SK-N-SH (cell line): ENCODE data around the gene CNN2. TPM values are rescaled to one million over a fixed set of nuclear protein-coding genes. Genes with fewer than 3 reads are reported as not detected.
A peak's percentile ranks its signal among the peaks of the same experiment; 100 is the strongest.

ENCODE experiments used
- CTCF ChIA-PET: fragments of 300-600, 350-600 bp; formaldehyde crosslinking; extraction: SDS; loops from one replicate; lab custom pipeline; 2021; lab: Yijun Ruan, JAX
- POLR2A ChIA-PET: fragments of 350-600 bp; sonication (Branson Sonifier 250); formaldehyde crosslinking; extraction: SDS; loops from one replicate; lab custom pipeline; 2020; ENCODE audit warnings: antibody characterized with exemption, inconsistent platforms; lab: Yijun Ruan, JAX
- DNase-seq: peaks from one replicate; pipeline ENCODE4 v3.0.0; 2012
- H2AFZ ChIP-seq: fragments of 200-600 bp; sonication (generic); 2 replicates; pipeline ENCODE4 v1.8.1; 2016; ENCODE audit warnings: antibody characterized with exemption, mild to moderate bottlenecking, low read depth
- H3F3A ChIP-seq: fragments of 200-600 bp; sonication (generic); replicated peaks from 2 replicates; pipeline ENCODE3; 2016; ENCODE audit warnings: antibody characterized with exemption, mild to moderate bottlenecking; ENCODE audit not compliant: insufficient read depth
- H3K27ac ChIP-seq, 2 experiments: fragments of 200-500 bp in 1 of 2; fragments of 200-600 bp in 1 of 2; sonication (Bioruptor generic) in 1 of 2; sonication (generic), shearing (Covaris generic) in 1 of 2; 2 replicates each; pipeline versions ENCODE4 v1.5.1 to v1.6.1; 2014 to 2016; ENCODE audit warnings: low read depth in 2 of 2, inconsistent platforms in 1 of 2, low read length in 1 of 2, mild to moderate bottlenecking in 1 of 2, mixed read lengths in 1 of 2
- H3K27me3 ChIP-seq: fragments of 200-600 bp; sonication (generic), shearing (Covaris generic); 2 replicates; pipeline ENCODE4 v1.6.1; 2016; ENCODE audit warnings: mixed run types; ENCODE audit not compliant: insufficient read depth
- H3K36me3 ChIP-seq, 2 experiments: fragments of 200-500 bp in 1 of 2; fragments of 200-600 bp in 1 of 2; sonication (Bioruptor generic) in 1 of 2; sonication (generic) in 1 of 2; replicated peaks in 1 of 2; 2 replicates each; pipeline versions ENCODE3 to v1.5.1; 2014 to 2016; ENCODE audit warnings: low read length in 1 of 2, mild to moderate bottlenecking in 1 of 2; ENCODE audit not compliant: insufficient read depth in 2 of 2, control insufficient read depth in 1 of 2
- H3K4me1 ChIP-seq, 2 experiments: fragments of 200-500 bp in 1 of 2; fragments of 200-600 bp in 1 of 2; sonication (Bioruptor generic) in 1 of 2; sonication (generic), shearing (Covaris generic) in 1 of 2; 2 replicates each; pipeline versions ENCODE4 v1.5.1 to v1.6.1; 2014 to 2016; ENCODE audit warnings: low read depth in 1 of 2, low read length in 1 of 2, mixed run types in 1 of 2; ENCODE audit not compliant: insufficient read depth in 2 of 2, control insufficient read depth in 1 of 2
- H3K4me2 ChIP-seq: fragments of 200-600 bp; sonication (generic), shearing (Covaris generic); 2 replicates; pipeline ENCODE4 v1.6.1; 2017; ENCODE audit warnings: mixed run types
- H3K4me3 ChIP-seq, 2 experiments: fragments of 200-500 bp in 1 of 2; fragments of 200-600 bp in 1 of 2; sonication (Bioruptor generic) in 1 of 2; sonication (generic), shearing (Covaris generic) in 1 of 2; 2 replicates each; pipeline versions ENCODE4 v1.5.1 to v1.8.1; 2014 to 2016; ENCODE audit warnings: low read depth in 2 of 2, inconsistent platforms in 1 of 2, low read length in 1 of 2, mild to moderate bottlenecking in 1 of 2, mixed read lengths in 1 of 2, moderate library complexity in 1 of 2
- H3K79me2 ChIP-seq: fragments of 200-600 bp; sonication (generic); 2 replicates; pipeline ENCODE4 v1.8.1; 2017; ENCODE audit warnings: mild to moderate bottlenecking; ENCODE audit not compliant: insufficient read depth
- H3K9ac ChIP-seq: fragments of 200-600 bp; sonication (generic); 2 replicates; pipeline ENCODE4 v1.6.1; 2017; ENCODE audit warnings: mixed run types
- H3K9me2 ChIP-seq: fragments of 200-600 bp; sonication (generic); 2 replicates; pipeline ENCODE4 v1.6.1; 2017; ENCODE audit warnings: mixed run types
- H3K9me3 ChIP-seq: fragments of 200-600 bp; sonication (generic); 2 replicates; pipeline ENCODE4 v1.6.1; 2017; ENCODE audit warnings: mixed run types, mild to moderate bottlenecking, moderate library complexity
- H4K20me1 ChIP-seq: fragments of 200-600 bp; sonication (generic); 2 replicates; pipeline ENCODE4 v1.6.1; 2017; ENCODE audit warnings: mild to moderate bottlenecking, mixed run types; ENCODE audit not compliant: insufficient read depth
- CHD2 ChIP-seq: fragments of 150-350 bp; IDR thresholded peaks from 2 replicates; pipeline ENCODE4 v1.6.1; 2018; ENCODE audit warnings: low read length; ENCODE audit not compliant: partially characterized antibody
- EP300 ChIP-seq, 2 experiments: IDR thresholded peaks; 2 replicates each; pipeline versions ENCODE4 v1.4.0 to v1.6.1; 2012; ENCODE audit warnings: borderline replicate concordance in 1 of 2, low read depth in 1 of 2, low read length in 1 of 2
- FOSL2 ChIP-seq: IDR thresholded peaks from 2 replicates; pipeline ENCODE4 v1.4.0; 2012; ENCODE audit warnings: low read depth, mild to moderate bottlenecking, moderate library complexity, borderline replicate concordance
- JUND ChIP-seq: IDR thresholded peaks from 2 replicates; pipeline ENCODE4 v1.4.0; 2012
- MXI1 ChIP-seq: IDR thresholded peaks from 2 replicates; pipeline ENCODE4 v1.6.1; 2012; ENCODE audit warnings: mild to moderate bottlenecking, low read depth, low read length, improper control_type of control experiment
- NFIC ChIP-seq: IDR thresholded peaks from 2 replicates; pipeline ENCODE4 v1.4.0; 2012; ENCODE audit warnings: borderline replicate concordance
- NRF1 ChIP-seq: IDR thresholded peaks from 2 replicates; pipeline ENCODE4 v1.6.1; 2012; ENCODE audit warnings: low read depth, mild to moderate bottlenecking, low read length
- PBX3 ChIP-seq: IDR thresholded peaks from 2 replicates; pipeline ENCODE4; 2012
- POLR2AphosphoS5 ChIP-seq: IDR thresholded peaks from 2 replicates; pipeline ENCODE4 v1.6.1; 2012; ENCODE audit warnings: low read depth, low read length
- RAD21 ChIP-seq: IDR thresholded peaks from 2 replicates; pipeline ENCODE4 v1.6.1; 2012; ENCODE audit warnings: mild to moderate bottlenecking, low read length
- RCOR1 ChIP-seq: fragments of 150-350 bp; IDR thresholded peaks from 2 replicates; pipeline ENCODE4 v1.6.1; 2017; ENCODE audit warnings: antibody characterized with exemption, low read length
- RFX5 ChIP-seq: IDR thresholded peaks from 2 replicates; pipeline ENCODE4 v1.6.1; 2012; ENCODE audit warnings: mild to moderate bottlenecking, improper control_type of control experiment, low read length
- RXRA ChIP-seq: IDR thresholded peaks from 2 replicates; pipeline ENCODE4 v1.4.0; 2012; ENCODE audit warnings: low read depth, mild to moderate bottlenecking, borderline replicate concordance
- SMC3 ChIP-seq: IDR thresholded peaks from 2 replicates; pipeline ENCODE4 v1.6.1; 2012; ENCODE audit warnings: low read depth, low read length, improper control_type of control experiment
- WGBS: methylation state at CpG from one replicate; pipeline ENCODE4 v1.1.6; 2017; ENCODE audit warnings: low lambda C conversion rate; 5-methylcytosine and 5-hydroxymethylcytosine counted together
- polyA plus RNA-seq, 3 experiments: library from polyadenylated mRNA; depleted of rRNA; stranded (reverse); fragments of >200 nt; gene quantifications; 2 replicates each; pipeline ENCODE4 v1.2.3, GENCODE V29; 2012
- TF ChIP-seq, protein P1 (sequence below): IDR thresholded peaks from 2 replicates; pipeline ENCODE4 v1.4.0; 2012; ENCODE audit warnings: low read depth, borderline replicate concordance
- TF ChIP-seq, protein P2 (sequence below): fragments of 150-350 bp; IDR thresholded peaks from 2 replicates; pipeline ENCODE4 v1.6.1; 2017; ENCODE audit warnings: antibody characterized with exemption, low read length, low read depth, borderline replicate concordance
- TF ChIP-seq, protein P3 (sequence below): IDR thresholded peaks from 2 replicates; pipeline ENCODE4 v1.4.0; 2012; ENCODE audit warnings: low read depth
- TF ChIP-seq, protein P4 (sequence below): fragments of 200-600 bp; sonication (generic); IDR thresholded peaks from 2 replicates; pipeline ENCODE4 v1.6.1; 2017; ENCODE audit warnings: antibody characterized with exemption, mild to moderate bottlenecking, moderate library complexity

CNN2 gene
- polyA plus RNA-seq, 1 of the 3 experiments (the other 2 are of a cell fraction) = 279 TPM

DNA sequence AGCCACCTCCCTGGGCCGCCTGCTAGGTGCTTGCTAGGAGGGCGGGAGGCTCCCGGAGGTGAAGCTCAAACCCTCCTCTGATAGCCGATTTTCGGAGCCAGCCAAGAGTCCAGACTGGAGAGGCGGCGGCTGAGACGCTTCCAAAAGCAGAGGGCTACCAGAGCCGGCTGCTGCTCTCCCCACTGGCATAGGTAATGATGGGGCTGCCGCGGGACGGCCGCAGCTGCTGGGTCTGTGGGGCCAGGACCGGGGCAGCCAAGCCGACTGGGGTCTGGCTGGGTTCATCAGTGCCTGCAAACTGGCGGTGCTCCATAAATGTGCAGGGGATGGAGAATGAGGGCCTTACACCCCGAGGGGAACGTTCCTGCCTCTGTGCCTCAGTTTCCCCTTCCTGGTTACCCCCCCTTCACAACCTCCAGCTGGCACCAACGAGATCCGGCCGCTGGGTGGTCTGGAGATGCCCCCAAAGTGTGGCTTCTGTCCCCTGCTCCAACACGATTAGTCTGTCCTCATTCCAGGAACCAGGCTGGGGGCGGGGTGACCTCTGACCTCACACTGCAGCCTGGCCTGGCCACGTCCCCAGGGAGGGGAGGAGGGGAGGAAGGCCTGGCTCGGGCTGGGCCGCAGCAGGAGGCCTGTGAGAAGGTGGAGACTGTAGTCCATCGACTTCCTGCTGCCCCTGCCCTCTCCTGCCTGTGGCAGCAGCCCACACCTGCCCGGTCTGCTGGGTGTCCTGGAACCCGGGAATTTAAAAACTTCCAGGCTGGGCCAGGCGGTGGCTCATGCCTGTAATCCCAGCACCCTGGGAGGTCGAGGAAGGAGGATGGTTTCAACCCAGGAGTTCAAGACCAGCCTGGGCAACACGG, 46.0 kb upstream of the CNN2 start:
- Histone ChIP-seq H3K4me2 (no peak overlapping the region), H4K20me1 (no peaks in the 10 kb centered on the region), H3K9me3 (no peaks in the 10 kb centered on the region), H3K4me3 (no peak overlapping the region), H3K36me3 (no peaks in the 10 kb centered on the region), H3K9ac (no peak overlapping the region), H3F3A (peaks cover 10% of the 10 kb centered on the region), H3K79me2 (peaks cover 8% of the 10 kb centered on the region; the same call in 1 of the 2 replicates), H3K27me3 (no peaks in the 10 kb centered on the region), H3K27ac (no peak overlapping the region), H3K4me1 (peaks cover 0 to 14% of the 10 kb centered on the region in 2 experiments; a peak in 2 of 4 replicates), H2AFZ (no peak overlapping the region), H3K9me2 (no peaks in the 10 kb centered on the region)
- no peak for DNase-seq
- ChIA-PET CTCF (interaction anchor here (2.1 to 10.7 kb wide), 3 partner anchors 10 to 117 kb away, joined by 7 to 161 read pairs (median 30); partner anchors contain the start of gene KISS1R), POLR2A (no interaction called here)
- WGBS = 82% methylated on average over 14 of the region's 32 CpGs
- TF ChIP-seq EP300 (IDR thresholded peaks at IDR 0.05; ENCODE audit: borderline replicate concordance in 1 of 2, low read depth in 1 of 2, low read length in 1 of 2) = no peak
- TF ChIP-seq NFIC = no peak
- TF ChIP-seq, protein P1, sequence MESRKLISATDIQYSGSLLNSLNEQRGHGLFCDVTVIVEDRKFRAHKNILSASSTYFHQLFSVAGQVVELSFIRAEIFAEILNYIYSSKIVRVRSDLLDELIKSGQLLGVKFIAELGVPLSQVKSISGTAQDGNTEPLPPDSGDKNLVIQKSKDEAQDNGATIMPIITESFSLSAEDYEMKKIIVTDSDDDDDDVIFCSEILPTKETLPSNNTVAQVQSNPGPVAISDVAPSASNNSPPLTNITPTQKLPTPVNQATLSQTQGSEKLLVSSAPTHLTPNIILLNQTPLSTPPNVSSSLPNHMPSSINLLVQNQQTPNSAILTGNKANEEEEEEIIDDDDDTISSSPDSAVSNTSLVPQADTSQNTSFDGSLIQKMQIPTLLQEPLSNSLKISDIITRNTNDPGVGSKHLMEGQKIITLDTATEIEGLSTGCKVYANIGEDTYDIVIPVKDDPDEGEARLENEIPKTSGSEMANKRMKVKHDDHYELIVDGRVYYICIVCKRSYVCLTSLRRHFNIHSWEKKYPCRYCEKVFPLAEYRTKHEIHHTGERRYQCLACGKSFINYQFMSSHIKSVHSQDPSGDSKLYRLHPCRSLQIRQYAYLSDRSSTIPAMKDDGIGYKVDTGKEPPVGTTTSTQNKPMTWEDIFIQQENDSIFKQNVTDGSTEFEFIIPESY = no peak
- no peak for TF ChIP-seq POLR2AphosphoS5
- TF ChIP-seq NRF1 = no peak
- no peak for TF ChIP-seq RCOR1
- no peak for TF ChIP-seq PBX3

- H3K4me3 ChIP-seq = peak overlapping the region; percentile 37 to 56; a peak in 3 of 4 replicates
- H3K27me3 ChIP-seq = no peaks in the 10 kb centered on the region
- DNase-seq = peak; percentile 98
- peaks cover 0 to 14% of the 10 kb centered on the region in 2 experiments; a peak in 2 of 4 replicates for H3K4me1 ChIP-seq
- H3K79me2 ChIP-seq = peaks cover 8% of the 10 kb centered on the region; the same call in 1 of the 2 replicates
- peak overlapping the region; percentile 82 for H2AFZ ChIP-seq
- peaks cover 10% of the 10 kb centered on the region for H3F3A ChIP-seq
- no peaks in the 10 kb centered on the region for H3K9me3 ChIP-seq
- no peaks in the 10 kb centered on the region for H3K9me2 ChIP-seq
- WGBS = 10% methylated on average over 13 of the region's 46 CpGs
- TF ChIP-seq NFIC (no peak), SMC3 (peak; percentile 99), JUND (no peak), RFX5 (no peak), MXI1 (peak; percentile 45; the same call in 1 of the 2 replicates), RAD21 (peak; percentile 89), POLR2AphosphoS5 (no peak), RXRA (no peak; the same call in 1 of the 2 replicates), FOSL2 (no peak), RCOR1 (0 out of 2 replicates have a peak, but pooled peaks have one; percentile 17), CHD2 (peak; percentile 33), NRF1 (no peak; the same call in 1 of the 2 replicates)
- TF ChIP-seq, protein P2, sequence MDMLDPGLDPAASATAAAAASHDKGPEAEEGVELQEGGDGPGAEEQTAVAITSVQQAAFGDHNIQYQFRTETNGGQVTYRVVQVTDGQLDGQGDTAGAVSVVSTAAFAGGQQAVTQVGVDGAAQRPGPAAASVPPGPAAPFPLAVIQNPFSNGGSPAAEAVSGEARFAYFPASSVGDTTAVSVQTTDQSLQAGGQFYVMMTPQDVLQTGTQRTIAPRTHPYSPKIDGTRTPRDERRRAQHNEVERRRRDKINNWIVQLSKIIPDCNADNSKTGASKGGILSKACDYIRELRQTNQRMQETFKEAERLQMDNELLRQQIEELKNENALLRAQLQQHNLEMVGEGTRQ = no peak
- TF ChIP-seq, protein P3, sequence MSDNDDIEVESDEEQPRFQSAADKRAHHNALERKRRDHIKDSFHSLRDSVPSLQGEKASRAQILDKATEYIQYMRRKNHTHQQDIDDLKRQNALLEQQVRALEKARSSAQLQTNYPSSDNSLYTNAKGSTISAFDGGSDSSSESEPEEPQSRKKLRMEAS = no peak
- TF ChIP-seq, protein P4, sequence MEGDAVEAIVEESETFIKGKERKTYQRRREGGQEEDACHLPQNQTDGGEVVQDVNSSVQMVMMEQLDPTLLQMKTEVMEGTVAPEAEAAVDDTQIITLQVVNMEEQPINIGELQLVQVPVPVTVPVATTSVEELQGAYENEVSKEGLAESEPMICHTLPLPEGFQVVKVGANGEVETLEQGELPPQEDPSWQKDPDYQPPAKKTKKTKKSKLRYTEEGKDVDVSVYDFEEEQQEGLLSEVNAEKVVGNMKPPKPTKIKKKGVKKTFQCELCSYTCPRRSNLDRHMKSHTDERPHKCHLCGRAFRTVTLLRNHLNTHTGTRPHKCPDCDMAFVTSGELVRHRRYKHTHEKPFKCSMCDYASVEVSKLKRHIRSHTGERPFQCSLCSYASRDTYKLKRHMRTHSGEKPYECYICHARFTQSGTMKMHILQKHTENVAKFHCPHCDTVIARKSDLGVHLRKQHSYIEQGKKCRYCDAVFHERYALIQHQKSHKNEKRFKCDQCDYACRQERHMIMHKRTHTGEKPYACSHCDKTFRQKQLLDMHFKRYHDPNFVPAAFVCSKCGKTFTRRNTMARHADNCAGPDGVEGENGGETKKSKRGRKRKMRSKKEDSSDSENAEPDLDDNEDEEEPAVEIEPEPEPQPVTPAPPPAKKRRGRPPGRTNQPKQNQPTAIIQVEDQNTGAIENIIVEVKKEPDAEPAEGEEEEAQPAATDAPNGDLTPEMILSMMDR = peak; percentile 79
- H3K36me3 ChIP-seq = peaks cover 3 to 10% of the 10 kb centered on the region in 2 experiments
- H3K27ac ChIP-seq = peak overlapping the region; percentile 66; a peak in 3 of 4 replicates
- no peak overlapping the region for H3K9ac ChIP-seq
- ChIA-PET CTCF (interaction anchor here (0.6 to 10.7 kb wide), 23 partner anchors 9 to 262 kb away, joined by 3 to 161 read pairs (median 5); partner anchors contain the start of genes KISS1R and RNU6-9), POLR2A (interaction anchor here (1.7 kb wide), 1 partner anchor 58 kb away, joined by 5 read pairs; no protein-coding TSS in a partner anchor)
- H4K20me1 ChIP-seq = no peaks in the 10 kb centered on the region
- H3K4me2 ChIP-seq = peak overlapping the region; percentile 89; the same call in 1 of the 2 replicates
Measured at GRCh38 chr19:982567-983170, 43.7 kb upstream of the CNN2 start.
